HG02973 (cell line): ENCODE data around the gene SPARC.
A peak's percentile ranks its signal among the peaks of the same experiment; 100 is the strongest.
"Not testable (repeated sequence)": the region's sequence is repeated elsewhere in the genome, so short reads cannot be mapped to it uniquely, and the experiment has no call there.

Source experiments
- ATAC-seq: cut with Tn5 transposase; IDR thresholded peaks from one replicate; pipeline ENCODE4 v1.9.1; 2021; ENCODE audit warnings: moderate library complexity; ENCODE audit not compliant: unreplicated experiment

Gene SPARC

DNA sequence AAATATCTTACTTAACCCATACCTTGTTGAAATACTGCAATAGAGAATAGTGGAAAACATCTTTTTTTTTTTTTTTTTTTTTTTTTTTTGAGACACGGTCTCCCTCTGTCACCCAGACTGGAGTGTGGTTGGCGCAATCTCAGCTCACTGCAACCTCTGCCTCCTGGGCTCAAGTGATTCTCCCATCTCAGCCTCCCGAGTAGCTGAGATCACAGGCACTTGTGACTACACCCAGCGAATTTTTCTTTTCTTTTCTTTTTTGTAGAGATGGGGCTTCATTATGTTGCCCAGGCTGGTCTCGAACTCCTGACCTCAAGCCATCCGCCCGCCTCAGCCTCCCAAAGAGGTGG lies 6.6 kb downstream of the SPARC start:
- ATAC-seq, result not testable (repeated sequence)

DNA sequence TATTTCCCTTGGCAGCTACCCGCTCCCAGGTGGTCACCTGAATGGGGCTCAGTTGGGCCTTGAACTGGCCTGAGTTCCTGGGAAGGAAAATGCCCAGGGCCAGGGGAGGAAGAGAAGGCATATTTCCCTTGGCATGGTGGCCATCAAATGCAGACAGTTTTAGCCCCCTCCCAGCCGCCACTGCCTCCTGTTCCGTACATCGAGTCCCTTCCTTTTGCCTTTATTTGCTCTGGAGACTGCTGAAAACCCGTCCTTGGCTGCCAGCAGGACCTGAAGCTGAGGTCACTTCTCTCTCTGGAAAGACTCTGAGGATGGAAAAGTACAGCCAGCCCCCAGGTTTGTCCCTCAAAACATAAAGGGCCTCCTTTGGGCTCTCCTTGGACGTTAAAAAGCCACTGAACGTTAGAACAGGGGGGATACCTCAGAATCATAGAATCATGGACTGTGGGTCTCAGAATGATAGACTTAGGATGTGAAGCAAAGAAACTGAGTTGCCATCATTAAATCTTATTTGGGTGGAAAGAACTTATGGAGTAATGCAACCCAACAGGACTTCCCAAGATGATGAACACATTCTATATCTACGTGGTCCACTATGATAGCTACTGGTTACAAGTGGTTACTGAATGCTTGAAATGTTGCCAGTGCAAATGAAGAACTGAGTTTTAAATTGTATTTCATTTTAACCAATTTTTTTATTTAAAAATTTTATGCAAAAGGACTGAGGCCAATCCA lies 7.1 kb downstream of the SPARC start:
- ATAC-seq, result no peak

DNA sequence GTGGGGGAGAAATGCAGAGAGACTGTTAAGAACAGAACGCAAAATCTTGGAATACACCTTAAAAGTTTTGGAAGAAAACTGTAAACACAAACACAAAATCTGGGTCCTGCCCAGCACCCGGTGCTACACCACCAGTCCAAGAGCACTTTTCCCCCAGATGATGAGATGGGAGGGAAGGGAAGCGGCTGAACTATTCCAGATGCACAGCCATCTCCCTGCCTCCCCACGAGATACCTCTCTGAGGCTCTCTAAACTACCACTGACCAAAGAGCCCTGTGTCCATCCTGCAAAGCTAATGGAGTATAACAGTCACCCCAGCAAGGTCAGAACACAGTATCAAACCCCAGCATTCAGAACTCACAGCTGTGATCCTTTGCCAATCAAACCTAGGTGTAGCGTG lies 8.0 kb downstream of the SPARC start:
- no peak for ATAC-seq

DNA sequence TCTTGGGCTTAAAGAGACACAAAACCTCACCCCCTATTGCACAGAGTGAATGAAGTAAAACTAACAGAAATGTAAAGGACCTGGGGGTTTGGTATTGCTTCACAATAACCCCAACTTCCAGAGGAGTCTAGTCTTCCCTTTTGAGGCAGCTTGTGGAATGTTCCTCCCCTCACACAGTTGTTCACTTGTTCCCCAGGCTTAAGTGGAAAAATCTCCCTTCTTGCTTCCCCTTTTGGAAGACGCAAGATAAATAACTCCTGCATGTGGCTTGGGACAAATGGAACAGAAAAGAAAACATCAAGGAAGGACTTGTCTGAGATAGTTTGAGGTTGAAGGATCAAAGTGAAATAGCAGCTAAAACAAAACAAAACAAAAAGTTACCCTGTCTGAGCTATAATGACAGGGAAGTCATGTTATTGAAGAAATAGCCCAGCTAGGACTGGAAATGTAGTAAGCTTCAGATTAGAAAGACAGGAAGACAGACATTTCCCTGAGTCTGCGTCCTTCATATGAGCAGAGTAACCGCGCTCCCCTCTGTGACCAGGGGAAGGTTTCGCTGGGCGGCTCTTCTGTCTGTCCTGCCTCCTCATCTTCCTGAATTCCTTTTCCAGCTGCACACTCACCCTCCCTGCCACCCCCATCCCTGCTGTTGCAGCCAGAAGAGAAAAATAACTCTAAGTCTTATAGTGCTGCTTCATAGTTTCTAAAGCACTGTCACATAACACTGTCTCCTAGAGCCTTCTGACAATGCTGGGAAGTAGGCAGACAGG lies 8.8 kb downstream of the SPARC start:
- ATAC-seq, result no peak

DNA sequence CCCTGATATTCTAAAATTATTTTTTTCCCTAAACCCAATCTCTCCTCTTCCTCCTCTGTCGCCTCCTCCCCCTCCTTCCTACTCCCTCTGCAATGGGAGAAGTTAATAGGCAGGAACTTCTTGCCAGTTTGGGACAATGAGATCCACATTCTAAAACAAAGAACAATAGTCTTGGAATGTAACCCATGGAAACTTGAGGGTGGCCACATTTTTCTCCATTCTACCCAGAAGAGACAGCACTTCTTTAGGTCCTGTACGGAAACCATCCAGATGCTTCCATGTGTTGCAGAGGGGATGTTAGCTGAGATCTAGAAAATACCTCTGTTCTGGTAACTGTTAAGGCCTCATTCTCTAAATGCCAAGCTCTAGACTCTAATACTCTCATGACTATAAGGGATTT lies 10.0 kb downstream of the SPARC start:
- ATAC-seq, result no peak

DNA sequence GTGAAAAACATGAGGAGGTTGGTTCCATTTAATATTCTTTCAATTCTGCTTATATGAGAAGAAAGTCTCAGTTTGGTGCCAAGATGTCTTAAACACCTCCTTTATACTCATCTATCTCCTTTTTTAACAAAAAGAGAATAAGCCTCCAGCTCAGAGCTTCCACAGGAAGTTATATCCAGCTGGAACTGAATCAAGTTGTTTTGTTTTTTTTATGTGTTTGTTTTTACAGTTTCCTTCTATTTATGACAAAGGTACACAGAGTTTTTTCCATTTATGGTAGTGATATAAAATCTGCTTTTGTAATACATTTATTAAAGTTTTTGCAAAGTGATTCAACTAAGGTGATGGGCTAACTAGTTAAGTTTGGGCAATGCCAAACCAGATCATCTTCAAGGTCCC lies 10.4 kb downstream of the SPARC start:
- ATAC-seq, result no peak

DNA sequence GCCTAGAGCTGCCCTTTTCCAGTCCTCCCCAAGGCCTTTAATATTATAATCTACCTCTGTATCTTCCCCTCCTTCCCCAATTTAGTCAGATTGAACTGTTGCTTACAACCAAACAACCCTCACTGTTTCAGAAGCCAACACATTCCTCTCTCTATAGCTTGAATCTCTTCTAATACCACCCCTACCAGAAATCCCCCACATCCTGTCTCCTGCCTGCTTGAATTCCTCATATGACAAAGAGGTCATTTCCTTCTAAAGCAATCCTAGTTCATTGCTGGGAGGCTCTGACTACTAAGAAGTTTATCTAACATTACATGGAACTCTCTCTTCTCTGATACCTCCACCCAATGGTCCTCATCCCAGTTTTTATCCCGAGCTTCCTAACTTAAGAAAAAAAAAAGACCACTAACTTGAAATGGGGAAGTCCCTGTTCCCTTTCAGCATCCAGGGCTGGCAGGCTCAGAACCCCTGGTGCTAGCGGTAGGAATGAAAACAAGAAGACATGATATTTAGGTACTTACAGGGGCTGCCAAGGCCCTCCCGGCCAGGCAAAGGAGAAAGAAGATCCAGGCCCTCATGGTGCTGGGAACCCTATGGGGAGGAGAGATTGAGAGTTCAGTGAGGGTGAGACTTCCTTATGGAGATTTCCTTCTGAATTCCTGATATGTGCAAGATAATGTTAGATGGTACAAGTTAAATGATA lies 11.0 kb downstream of the SPARC start:
- ATAC-seq, result no peak

DNA sequence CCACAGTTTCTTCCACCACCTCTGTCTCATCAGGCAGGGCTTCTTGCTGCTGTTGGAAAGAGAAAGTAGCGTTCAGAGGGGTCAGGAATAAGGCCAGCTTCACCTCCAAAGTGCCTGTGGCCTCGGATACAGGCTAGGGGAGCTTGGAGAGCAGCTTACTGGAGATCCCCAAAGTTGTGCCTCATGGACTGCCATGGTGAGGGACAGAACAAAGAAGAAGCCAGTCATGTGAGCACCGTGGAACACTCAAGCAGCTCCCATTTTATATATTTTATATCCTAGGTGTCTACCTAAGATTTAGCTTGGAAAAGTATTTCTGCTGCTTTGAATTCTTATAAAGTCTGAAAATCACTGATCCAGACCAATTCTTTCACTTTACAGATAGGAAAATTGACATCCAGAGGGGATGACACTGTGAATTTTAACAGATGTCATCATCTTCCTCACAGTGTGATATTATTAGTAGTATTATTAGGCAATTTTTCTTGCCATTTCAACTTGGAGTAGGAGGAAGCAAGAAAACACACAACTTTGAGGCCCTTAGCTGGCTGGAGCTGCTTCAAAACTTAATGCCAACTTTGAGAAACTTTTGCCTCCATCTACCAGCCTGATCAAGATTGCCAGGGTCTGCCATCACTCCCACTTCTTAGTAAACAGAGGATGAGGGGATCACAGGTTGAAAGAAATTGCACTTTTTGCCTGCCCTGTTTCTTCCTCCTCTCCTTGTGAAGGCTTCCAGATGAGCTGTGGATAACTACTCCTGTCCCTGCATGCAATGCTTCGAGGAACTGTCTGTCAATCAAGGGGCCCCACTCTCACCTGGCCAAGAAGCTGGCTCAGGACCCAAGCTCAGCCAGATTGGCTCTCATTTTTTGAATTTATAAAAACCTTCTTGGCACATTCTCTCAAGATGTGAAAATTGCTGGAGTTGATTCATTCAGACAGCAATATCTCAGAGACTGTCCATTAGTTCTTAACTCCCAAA lies 11.8 kb downstream of the SPARC start:
- ATAC-seq, result no peak

DNA sequence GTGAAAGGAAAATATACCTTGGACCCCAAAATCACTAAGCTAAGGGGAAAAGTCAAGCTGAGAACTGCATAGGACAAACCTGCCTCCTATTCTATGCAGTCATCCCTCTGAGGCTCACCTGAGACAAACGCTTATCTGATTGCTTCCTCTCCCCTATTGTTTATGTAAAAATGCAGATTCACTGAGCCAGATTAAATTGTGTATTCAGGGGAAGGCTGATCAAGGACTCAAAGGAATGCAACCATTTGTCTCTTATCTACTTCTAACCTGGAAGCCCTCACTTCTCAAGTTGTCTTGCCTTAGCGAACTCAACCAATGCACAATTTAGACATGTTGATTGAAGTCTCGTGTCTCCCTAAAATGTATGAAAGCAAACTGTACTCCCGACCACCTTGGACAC lies 13.3 kb downstream of the SPARC start:
- ATAC-seq, result no peak

DNA sequence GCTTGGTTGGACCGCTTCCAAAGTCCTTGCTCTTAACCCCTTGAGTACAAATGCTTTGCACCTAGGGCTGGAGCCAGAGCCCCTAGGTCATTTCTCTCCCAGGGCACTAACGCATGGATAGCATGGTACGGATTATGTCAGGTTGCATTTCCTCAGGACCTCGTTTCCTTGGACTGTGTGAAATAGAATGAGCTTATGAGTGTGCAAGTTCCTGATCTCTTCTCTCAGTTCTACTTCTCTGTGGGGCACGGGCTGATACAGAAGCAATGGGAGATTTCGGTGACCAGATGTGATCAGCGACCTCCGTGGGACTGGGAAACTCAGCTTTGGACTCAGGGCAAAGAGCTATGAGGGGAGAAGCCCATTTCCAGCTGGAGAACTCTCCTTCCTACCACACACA lies 14.2 kb downstream of the SPARC start:
- no peak for ATAC-seq

DNA sequence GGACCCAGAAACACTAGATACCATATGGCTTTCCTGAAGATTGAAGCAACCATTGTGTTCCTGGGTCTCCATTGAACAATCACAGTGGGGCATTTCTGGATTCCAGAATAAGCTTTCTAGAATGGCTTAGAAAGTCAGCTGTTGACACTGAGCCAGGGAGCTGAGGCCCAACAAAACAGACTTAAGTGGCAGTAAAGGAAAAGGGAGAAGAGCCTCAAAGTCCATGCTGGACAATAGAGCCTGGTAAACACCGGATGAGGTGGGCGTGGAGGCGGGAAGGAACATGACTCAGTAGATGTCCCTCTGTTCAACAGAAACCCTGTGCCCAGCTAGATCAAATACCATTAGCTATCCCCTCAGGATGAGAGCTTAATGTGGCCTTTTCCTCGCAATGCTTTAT lies 14.8 kb downstream of the SPARC start:
- no peak for ATAC-seq

DNA sequence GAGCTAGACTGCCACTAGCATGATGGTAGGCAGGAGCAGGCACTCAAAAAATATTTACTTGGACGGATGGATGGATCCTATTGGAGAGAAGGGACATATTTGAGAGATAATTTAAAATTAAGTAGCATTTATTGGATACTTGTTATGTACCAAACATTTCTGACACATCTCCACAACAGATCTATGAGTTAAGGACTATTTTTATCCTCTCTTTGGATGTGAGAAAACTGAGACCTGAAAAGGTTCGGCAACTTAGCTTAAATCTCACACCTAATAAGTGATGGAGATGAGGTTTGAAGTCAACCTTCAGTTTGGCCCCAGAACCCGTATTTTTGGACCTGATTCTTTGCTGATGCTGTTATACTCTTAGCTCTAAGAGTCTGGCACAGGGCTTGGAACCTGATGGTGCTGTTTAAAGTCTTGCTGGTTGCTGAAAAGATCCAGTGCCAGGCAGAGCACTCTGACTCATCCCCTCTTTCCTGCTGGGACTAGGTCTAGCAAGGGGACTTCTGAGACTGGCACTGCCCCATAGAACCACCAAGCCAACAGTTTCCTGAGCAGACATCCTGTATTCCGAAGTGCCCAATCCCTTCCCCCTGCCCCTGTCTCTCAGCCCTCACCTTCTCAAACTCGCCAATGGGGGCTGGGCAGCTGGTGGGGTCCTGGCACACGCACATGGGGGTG lies 15.6 kb downstream of the SPARC start:
- no peak for ATAC-seq

DNA sequence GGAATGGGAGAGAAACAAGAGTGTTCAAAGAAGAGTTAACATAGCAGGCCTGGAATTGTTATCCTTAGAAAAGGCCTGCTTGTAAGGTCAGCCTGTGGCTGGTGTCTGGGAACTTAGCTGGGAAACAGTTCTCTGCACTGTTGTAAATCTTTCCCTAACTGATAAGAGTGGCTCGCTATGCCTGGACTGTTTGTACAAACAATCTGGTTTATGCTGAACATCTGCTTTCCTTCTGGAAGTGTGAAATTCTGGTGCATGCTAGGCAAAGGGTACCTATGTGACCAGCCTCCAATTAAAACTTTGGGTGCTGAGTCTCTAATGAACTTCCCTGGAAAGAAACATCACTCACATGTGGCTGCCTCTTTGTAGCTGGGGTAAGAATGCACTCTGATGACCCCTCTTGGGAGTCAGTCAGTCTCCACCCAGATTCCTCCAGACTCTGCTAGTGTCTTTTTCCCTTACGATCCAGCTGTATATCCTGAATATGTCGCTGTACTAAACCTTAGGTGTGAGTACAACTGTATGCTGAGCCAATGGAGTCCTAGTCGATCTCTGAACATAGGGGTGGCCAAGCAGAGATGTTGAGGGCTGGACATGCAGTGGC lies 16.5 kb downstream of the SPARC start:
- ATAC-seq, result no peak

DNA sequence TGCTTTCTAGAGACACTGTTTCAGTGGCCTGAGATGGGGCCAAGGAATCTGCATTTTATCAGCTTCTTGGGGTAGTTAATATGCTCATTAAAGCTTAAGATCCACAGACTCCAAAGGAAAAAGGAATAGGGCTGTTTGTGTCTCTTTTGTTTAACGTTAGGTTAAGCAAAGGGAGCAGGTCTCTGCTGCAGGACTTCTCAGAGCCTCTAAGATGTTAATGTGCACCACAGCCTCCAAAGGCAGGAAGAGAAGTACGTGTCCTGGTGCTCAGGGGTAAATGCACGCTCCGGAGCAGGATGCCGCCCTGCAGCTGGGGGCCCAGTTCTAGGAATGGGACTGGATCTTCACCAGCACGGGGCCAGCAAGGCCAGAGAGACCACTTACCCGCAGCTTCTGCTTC lies 19.6 kb downstream of the SPARC start:
- no peak for ATAC-seq

DNA sequence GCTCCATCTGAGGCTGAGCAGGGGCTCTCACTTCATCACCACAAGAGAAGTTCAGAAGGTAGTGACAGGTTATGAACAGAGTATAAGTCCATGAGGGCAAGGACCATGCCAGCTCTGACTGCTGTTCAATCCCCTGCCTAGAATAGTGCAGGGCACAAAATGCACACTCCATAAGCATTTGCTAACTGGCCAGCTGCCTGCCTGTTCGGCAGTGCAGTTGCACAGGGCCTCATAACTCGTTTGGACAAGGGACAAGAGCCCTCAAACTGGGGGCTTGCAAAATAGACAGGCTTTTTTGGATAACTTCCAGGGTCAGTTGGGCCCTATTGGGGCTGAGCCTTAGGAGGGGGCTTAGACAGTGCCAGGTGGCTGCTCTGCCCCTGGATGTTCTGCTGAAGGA lies 21.1 kb downstream of the SPARC start:
- no peak for ATAC-seq

DNA sequence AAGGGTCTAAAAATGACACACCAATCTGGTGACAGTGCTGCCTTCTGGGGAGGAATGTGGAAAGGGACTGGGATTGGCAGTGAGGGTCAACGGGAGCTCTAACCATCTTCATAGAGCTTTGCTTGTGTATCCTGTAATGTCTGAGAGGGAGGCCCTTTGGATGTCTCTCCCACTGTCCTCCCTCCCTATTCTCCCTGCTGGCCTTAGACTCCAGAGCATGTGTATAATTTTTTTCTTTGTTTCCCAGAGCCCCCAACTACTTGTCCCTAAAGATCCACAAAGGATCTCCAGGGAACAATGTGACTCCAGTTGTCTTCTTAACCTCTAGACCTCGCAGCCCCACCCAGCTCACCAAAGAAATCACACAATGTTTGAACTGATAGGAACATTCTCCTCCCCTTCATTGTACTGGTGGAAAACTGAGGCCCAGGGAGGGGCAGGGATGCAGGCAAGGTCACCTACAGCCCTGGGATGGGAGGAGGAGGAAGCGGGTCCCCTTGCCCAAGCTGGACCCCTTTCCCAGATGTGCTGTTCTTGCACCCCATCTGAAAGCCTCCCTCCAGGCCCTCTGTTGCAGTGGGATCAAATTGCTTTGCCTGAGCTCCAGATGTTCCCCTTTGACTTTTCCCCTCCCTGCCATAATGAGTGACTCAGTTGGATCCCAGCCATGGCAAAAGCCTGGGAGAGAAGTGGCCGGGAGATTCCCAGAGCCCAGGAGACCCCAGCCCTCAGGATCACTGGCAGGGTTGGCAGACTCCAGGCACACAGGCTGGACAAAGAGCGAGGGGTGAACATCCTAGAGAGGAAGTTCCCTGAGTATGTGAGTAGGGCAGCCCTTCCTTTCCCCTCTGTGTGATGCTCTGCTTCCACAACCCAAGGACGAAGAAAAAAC lies 21.8 kb downstream of the SPARC start:
- ATAC-seq, result no peak

DNA sequence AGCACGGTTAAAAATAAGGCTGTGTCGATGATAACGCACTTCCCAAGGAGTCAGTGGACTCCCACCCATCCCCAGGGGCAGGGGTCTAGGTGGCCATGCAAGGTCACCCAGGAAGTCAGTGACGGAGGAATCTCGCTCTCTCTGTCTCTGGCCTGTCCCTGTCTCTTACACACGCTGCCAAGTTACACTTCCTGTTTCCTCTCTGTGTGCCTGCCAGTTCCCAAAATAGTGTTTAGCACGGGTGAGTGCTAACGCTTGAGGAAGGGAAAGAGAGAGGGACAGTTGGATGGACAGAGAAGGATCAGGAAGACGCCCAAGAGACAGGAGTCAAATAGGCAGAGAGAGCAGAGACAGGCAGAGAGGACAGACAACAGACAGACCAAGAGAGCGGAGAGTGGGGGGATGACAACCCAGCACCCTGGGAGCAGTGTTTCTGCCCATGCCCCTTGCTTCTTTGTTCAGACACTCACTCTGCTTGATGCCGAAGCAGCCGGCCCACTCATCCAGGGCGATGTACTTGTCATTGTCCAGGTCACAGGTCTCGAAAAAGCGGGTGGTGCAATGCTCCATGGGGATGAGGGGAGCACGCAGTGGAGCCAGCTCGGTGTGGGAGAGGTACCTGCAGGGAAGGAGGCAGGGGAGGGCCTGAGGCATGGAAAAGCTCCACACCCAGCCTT lies 23.0 kb downstream of the SPARC start:
- no peak for ATAC-seq

DNA sequence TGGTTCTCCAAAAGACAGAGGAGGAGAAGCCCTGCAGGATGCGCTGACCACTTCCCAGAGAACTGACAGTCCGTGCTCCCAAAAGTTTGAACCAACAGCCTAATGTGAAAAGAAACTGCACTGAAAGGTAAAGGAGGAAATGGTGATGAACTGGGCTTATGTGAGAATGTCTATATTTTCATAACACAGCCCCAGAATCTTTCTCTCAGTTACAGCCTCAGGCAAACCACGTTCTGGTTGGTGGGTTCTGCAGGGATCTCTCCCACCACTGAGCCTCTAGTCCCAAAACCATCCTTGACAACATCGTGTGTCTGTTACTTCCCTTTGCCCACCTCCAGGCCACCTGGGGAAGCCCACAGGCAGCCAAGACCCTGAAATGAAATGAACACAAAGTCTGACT lies 23.9 kb downstream of the SPARC start:
- ATAC-seq, result peak; percentile 36
